Measurements from ENCODE around the gene CHMP1A. TPM values are rescaled to one million over a fixed set of nuclear protein-coding genes. Genes with fewer than 3 reads are reported as not detected.
"Not testable (repeated sequence)": the region's sequence is repeated elsewhere in the genome, so short reads cannot be mapped to it uniquely, and the experiment has no call there.

Gene CHMP1A
- 69.3 TPM for polyA plus RNA-seq (2013, experiment 1 of 2; ENCODE audit: insufficient read length)
- polyA plus RNA-seq (2013, experiment 2 of 2; ENCODE audit: insufficient read length), result 62.5 TPM

- peak; percentile 87 for DNase-seq
Observed at GRCh38 chr16:89657442-89658220, at the start of gene CHMP1A, which contains the start of gene SPATA33. Gene CHMP1A (minus strand): TSS chr16:89657708. CDS start chr16:89657588, 120 bp downstream. Gene SPATA33 (plus strand): TSS chr16:89657836. CDS start chr16:89657912, 76 bp downstream.

- DNase-seq, result no peak
Observed at GRCh38 chr16:89706518-89707260, 49.2 kb upstream of the CHMP1A start.

GRCh38 chr16:89705006-89705405 is 47.5 kb upstream of the CHMP1A start:
- DNase-seq, result no peak

GRCh38 chr16:89704281-89704680 is 46.8 kb upstream of the CHMP1A start:
- no peak for DNase-seq

- peak; percentile 76 for DNase-seq
Observed at GRCh38 chr16:89701425-89702406, 44.2 kb upstream of the CHMP1A start, which contains the start of gene SPATA2L. Gene SPATA2L (minus strand): TSS chr16:89701705. CDS start chr16:89701232, 473 bp downstream.

- peak; percentile 17 for DNase-seq
Observed at GRCh38 chr16:89700649-89701424, 43.3 kb upstream of the CHMP1A start.

GRCh38 chr16:89700100-89700648 is 42.7 kb upstream of the CHMP1A start:
- DNase-seq, result peak; percentile 94

- not testable (repeated sequence) for DNase-seq
Observed at GRCh38 chr16:89699629-89700099, 42.2 kb upstream of the CHMP1A start.

- not testable (repeated sequence) for DNase-seq
Observed at GRCh38 chr16:89698717-89699116, 41.2 kb upstream of the CHMP1A start.

- no peak for DNase-seq
Observed at GRCh38 chr16:89697616-89698331, 40.3 kb upstream of the CHMP1A start.

GRCh38 chr16:89697161-89697615 is 39.7 kb upstream of the CHMP1A start:
- DNase-seq, result no peak

GRCh38 chr16:89696670-89697128 is 39.2 kb upstream of the CHMP1A start:
- DNase-seq, result no peak

GRCh38 chr16:89695875-89696669 is 38.6 kb upstream of the CHMP1A start:
- DNase-seq, result no peak

GRCh38 chr16:89695086-89695874 is 37.8 kb upstream of the CHMP1A start:
- no peak for DNase-seq

GRCh38 chr16:89694784-89695085 is 37.2 kb upstream of the CHMP1A start:
- DNase-seq, result not testable (repeated sequence)

- no peak for DNase-seq
Observed at GRCh38 chr16:89693931-89694783, 36.6 kb upstream of the CHMP1A start.

- DNase-seq, result no peak
Observed at GRCh38 chr16:89693289-89693731, 35.8 kb upstream of the CHMP1A start.
